Pancreas (tissue), 10 donors: ENCODE data around the gene ROCK1. TPM values are rescaled to one million over a fixed set of nuclear protein-coding genes. Genes with fewer than 3 reads are reported as not detected.

Experiments used
- ATAC-seq, 4 donors: fragments of 200-7000 bp; cut with Tn5 transposase; one replicate each; pipeline versions ENCODE4 v1.8.0 to v1.9.1; 2020; ENCODE audit warnings: mild to moderate bottlenecking in 4 of 4, moderate library complexity in 4 of 4
- DNase-seq, 6 donors: peaks; one replicate each; pipeline ENCODE4 v3.0.0-alpha.2; 2020
- FAIRE-seq: peaks from 2 replicates; lab custom pipeline; 2012; peaks lifted over from hg19 to GRCh38; lab: Jason Lieb, UNC
- H3K27ac ChIP-seq, 4 donors: fragments of 200-600 bp; sonication (generic); 1 replicate in 3 of 4; 2 replicates in 1 of 4; pipeline versions ENCODE4 v1.5.0 to v1.8.0; 2020
- H3K27me3 ChIP-seq, 4 donors: fragments of 200-600 bp; one replicate each; pipeline ENCODE4 v1.8.0; 2021
- H3K36me3 ChIP-seq, 3 donors: fragments of 200-600 bp; sonication (generic) in 1 of 3; one replicate each; pipeline versions ENCODE4 v1.5.0 to v1.8.0; 2020 to 2021
- H3K4me1 ChIP-seq, 3 donors: fragments of 200-600 bp; one replicate each; pipeline ENCODE4 v1.8.0; 2021
- H3K4me3 ChIP-seq, 4 donors: fragments of 200-600 bp; sonication (generic) in 2 of 4; one replicate each; pipeline versions ENCODE4 v1.5.0 to v1.8.0; 2020 to 2021
- H3K9me3 ChIP-seq, 4 donors: fragments of 200-600 bp; one replicate each; pipeline ENCODE4 v1.8.0; 2021
- WGBS, 2 donors: extraction: QIAGEN DNeasy Blood & Tissue Kit; methylation state at CpG; one replicate each; pipeline ENCODE4 v1.1.7; 2013; 5-methylcytosine and 5-hydroxymethylcytosine counted together
- intact Hi-C, 3 donors: fragments of 100-400 bp; cut with DNase I; formaldehyde crosslinking; loops; one replicate each; pipeline versions ENCODE4 v1.11.1 to v1.14.2; 2022
- polyA plus RNA-seq, 2 donors: library from polyadenylated mRNA; stranded (reverse); fragments of 200-250 nt; gene quantifications; one replicate each; pipeline ENCODE4 v1.2.3, GENCODE V29; 2013
- total RNA-seq, 6 donors: library from RNA; stranded (reverse); fragmentation: NEBNext Ultra II Directional in 4 of 6; extraction: Animal tissue kit (Norgen Biotek cat#: 25700) in 4 of 6; gene quantifications; one replicate each; pipeline versions ENCODE4 v1.2.1 to v1.2.4, GENCODE V29; 2021 to 2023
- TF ChIP-seq, protein P1 (sequence below), 4 donors: fragments of 200-600 bp; sonication (generic) in 3 of 4; IDR thresholded peaks; one replicate each; pipeline versions ENCODE4 v1.5.0 to v1.8.0; 2021; ENCODE audit warnings: antibody characterized with exemption in 4 of 4
- donor health status: healthy with polysubstance abuse.
- donor health status: DM: no; HTN: no; CAD: no; lungs with moderate emphysema.
- donor health status: DM: no; HTN: no; CAD: no.
- donor health status: control.
- donor health status: control.
- donor health status: Bipolar disorder and iron deficiency.
- donor health status: DM: yes; HTN: yes; CAD: no.
- donor health status: DM: no; HTN: no; CAD: no.
- donor health status: DM: no; HTN: no; CAD: no.
- donor health status: DM: yes; HTN: yes; CAD: no.

The ROCK1 gene
- 10 to 100 TPM; 11.1 to 25.1 (median 13.7) TPM for total RNA-seq
- polyA plus RNA-seq = 1 to 10 TPM; 6.1 to 9.3 TPM

DNA sequence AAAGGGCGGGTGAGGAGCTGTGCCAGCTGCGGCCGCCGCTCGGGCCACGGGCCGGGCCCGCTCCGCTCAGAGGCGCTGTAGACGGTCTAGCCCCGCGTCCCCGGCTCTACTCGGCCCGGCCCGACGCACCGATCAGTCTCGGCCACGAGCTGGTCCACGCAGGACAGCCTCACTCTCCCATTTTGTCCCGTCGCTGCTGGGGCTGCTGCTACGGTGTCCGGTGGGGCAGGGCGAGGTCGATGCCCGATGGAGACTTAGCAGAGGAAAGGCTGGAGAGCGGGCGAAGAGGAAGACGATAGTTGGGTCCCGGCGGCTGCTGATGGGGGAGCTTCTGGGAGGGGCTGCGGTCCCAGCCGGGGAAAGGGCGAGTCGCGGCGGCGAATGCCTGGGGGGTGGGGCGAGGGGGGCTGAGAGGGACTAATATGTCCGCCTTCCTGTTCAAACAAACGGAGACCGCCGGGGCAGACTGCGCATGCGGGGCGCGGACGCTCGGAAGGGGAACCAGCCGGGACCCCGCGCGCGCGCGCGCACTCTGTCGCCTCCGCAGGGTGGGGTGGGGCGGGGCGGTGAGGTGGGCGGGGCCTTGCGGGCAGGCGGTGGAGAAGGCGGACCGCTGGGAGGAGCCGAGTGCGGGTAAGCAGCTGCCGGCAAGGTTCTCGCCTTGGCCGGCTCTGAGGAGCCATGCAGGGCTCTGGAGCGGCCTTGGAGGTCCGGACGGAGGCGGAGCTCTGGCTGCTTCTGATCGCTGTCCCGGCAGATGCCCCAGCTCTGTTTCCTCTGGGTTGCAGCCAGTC lies at the start of gene ROCK1:
Gene ROCK1, minus strand, starts transcription at position 468 of the 794 bp plus-strand sequence. CDS start 903 bp downstream, outside the sequence.
- intact Hi-C loops = no loop called here
- DNase-seq = peak; percentile 98 to 100 (median 99)
- 0 to 1% methylated on average over 66 to 80 of the region's 80 CpGs for WGBS, 2 donors
- FAIRE-seq = no peak
- peak within 1 kb of the TSS; percentile 92 to 99 (median 95) for H3K4me3 ChIP-seq
- H3K27me3 ChIP-seq = no peaks in the 10 kb centered on the region
- no peaks in the 10 kb centered on the region for H3K9me3 ChIP-seq
- peaks cover 12 to 25% (median 18%) of the 10 kb centered on the region in 3 donors for H3K4me1 ChIP-seq
- TF ChIP-seq, protein P1, sequence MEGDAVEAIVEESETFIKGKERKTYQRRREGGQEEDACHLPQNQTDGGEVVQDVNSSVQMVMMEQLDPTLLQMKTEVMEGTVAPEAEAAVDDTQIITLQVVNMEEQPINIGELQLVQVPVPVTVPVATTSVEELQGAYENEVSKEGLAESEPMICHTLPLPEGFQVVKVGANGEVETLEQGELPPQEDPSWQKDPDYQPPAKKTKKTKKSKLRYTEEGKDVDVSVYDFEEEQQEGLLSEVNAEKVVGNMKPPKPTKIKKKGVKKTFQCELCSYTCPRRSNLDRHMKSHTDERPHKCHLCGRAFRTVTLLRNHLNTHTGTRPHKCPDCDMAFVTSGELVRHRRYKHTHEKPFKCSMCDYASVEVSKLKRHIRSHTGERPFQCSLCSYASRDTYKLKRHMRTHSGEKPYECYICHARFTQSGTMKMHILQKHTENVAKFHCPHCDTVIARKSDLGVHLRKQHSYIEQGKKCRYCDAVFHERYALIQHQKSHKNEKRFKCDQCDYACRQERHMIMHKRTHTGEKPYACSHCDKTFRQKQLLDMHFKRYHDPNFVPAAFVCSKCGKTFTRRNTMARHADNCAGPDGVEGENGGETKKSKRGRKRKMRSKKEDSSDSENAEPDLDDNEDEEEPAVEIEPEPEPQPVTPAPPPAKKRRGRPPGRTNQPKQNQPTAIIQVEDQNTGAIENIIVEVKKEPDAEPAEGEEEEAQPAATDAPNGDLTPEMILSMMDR (IDR thresholded peaks at IDR 0.05) = no peak
- peak; percentile 91 to 94 (median 92) for ATAC-seq
- no peaks in the 10 kb centered on the region for H3K36me3 ChIP-seq
- H3K27ac ChIP-seq = peak within 1 kb of the TSS; percentile 91 to 97 (median 94)

DNA sequence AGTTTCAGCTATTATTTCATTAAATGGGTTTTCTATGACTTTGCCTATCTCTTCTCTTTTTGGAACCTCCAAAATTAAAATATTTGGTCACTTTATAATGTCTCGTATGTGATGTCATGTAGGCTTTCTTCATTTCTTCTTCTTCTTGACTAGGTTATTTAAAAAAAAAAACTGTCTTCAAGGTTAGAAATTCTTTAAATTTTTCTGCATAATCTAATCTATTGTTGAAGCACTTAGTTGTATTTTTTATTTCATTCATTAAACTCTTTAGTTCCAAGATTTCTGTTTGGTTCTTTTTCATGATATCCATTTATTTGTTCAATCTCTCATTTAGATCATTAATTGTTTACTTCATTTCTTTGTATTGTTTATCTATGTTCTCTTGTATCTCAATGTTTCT lies 43.8 kb upstream of the ROCK1 start:
- no peak for FAIRE-seq
- H3K4me1 ChIP-seq = no peaks in the 10 kb centered on the region
- no peak overlapping the region for H3K4me3 ChIP-seq
- intact Hi-C loops = no loop called here
- DNase-seq = no peak
- no peak overlapping the region for H3K27ac ChIP-seq
- no peaks in the 10 kb centered on the region for H3K36me3 ChIP-seq
- H3K9me3 ChIP-seq = no peaks in the 10 kb centered on the region
- 87 to 92% methylated on average over 1 of the region's 1 CpG for WGBS, 2 donors
- no peak for ATAC-seq
- H3K27me3 ChIP-seq = no peaks in the 10 kb centered on the region
- TF ChIP-seq, protein P1 (IDR thresholded peaks at IDR 0.05) = no peak

DNA sequence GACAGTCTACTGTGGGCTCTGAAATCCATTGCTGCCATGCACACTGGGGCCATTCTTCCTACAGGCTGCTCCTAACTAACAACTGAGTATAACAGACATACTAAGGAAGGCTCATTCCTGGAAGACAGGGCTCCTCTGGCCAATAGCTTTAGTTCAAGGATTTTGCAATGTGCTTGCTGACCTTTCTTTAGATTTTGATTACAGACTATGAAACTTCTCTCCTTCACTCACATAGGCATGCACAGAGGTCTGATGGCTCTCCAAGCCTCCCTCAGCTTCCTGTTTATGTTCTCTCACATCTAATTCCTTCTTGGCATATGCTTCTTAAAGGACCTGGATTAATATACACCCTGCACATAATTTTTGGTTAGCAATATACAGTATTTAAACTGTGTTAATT lies 34.4 kb upstream of the ROCK1 start:
- intact Hi-C loops = no loop called here
- H3K27ac ChIP-seq = no peak overlapping the region
- H3K9me3 ChIP-seq = no peaks in the 10 kb centered on the region
- H3K27me3 ChIP-seq = no peaks in the 10 kb centered on the region
- H3K4me3 ChIP-seq = no peak overlapping the region
- TF ChIP-seq, protein P1 (IDR thresholded peaks at IDR 0.05) = no peak
- ATAC-seq = no peak
- no peaks in the 10 kb centered on the region for H3K36me3 ChIP-seq
- no peaks in the 10 kb centered on the region for H3K4me1 ChIP-seq
- no peak for DNase-seq
- no peak for FAIRE-seq

DNA sequence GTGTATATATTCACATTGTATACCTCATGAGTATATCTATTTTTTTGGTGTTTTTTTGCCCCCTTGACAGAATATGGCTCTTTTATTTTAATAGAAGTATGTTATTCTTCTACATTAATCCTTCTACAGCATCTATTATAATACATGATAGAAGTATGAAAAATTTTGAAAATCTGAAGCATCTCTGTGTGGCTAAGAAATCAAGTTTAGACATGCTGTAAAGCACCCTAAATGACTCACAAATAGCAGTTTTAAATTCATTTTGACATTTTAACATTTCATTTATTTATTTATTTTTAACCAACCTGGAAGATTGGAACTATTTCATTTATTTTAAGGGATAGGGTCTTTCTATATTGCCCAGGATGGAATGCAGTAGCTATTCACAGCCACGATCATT lies 33.8 kb upstream of the ROCK1 start:
- no peak overlapping the region for H3K27ac ChIP-seq
- intact Hi-C loops = no loop called here
- ATAC-seq (no peak), DNase-seq (no peak), FAIRE-seq (no peak)
- no peaks in the 10 kb centered on the region for H3K27me3 ChIP-seq
- no peaks in the 10 kb centered on the region for H3K9me3 ChIP-seq
- TF ChIP-seq, protein P1 (IDR thresholded peaks at IDR 0.05) = no peak
- WGBS, 2 donors = 71 to 74% methylated on average over 1 of the region's 1 CpG
- H3K4me3 ChIP-seq = no peak overlapping the region
- no peaks in the 10 kb centered on the region for H3K36me3 ChIP-seq
- H3K4me1 ChIP-seq = no peaks in the 10 kb centered on the region
